OCI-LY7 (cell line): Measurements from ENCODE around the gene PALD1. TPM values are rescaled to one million over a fixed set of nuclear protein-coding genes. Genes with fewer than 3 reads are reported as not detected.

Source experiments
- BruUV-seq: library from RNA; stranded (reverse); fragments of 400-500 nt; replicated peaks from 2 replicates; lab custom pipeline; 2021; lab: Mats Ljungman, UMichigan
- CTCF ChIA-PET: fragments of 300-600 bp; sonication (Branson Sonifier 250); formaldehyde crosslinking; loops from one replicate; lab custom pipeline; 2022; ENCODE audit warnings: antibody characterized with exemption; ENCODE audit not compliant: unreplicated experiment; lab: Charles Lee
- POLR2A ChIA-PET: fragments of 300-600 bp; sonication (Branson Sonifier 250); formaldehyde crosslinking; loops from one replicate; lab custom pipeline; 2022; ENCODE audit warnings: antibody characterized with exemption; lab: Charles Lee
- DNase-seq: peaks from one replicate; pipeline ENCODE4 v3.0.0-alpha.2; 2015; ENCODE audit warnings: low spot score
- H2AFZ ChIP-seq: fragments of 200-600 bp; sonication (generic), shearing (Covaris generic); 2 replicates; pipeline ENCODE4 v1.6.1; 2014; ENCODE audit warnings: mild to moderate bottlenecking, antibody characterized with exemption, low read length, moderate library complexity
- H3K27ac ChIP-seq: fragments of 200-600 bp; sonication (generic); 2 replicates; pipeline ENCODE4 v1.5.1; 2014; ENCODE audit warnings: mixed run types, low read depth, mild to moderate bottlenecking, moderate library complexity, low read length, inconsistent platforms; ENCODE audit not compliant: poor library complexity, severe bottlenecking
- H3K36me3 ChIP-seq: fragments of 200-600 bp; sonication (generic); 2 replicates; pipeline ENCODE4 v1.6.1; 2014; ENCODE audit warnings: mild to moderate bottlenecking, antibody characterized with exemption, low read length, moderate library complexity, mixed read lengths; ENCODE audit not compliant: insufficient read depth
- H3K4me1 ChIP-seq: fragments of 200-600 bp; sonication (generic); 2 replicates; pipeline ENCODE4 v1.5.1; 2014; ENCODE audit warnings: mild to moderate bottlenecking, low read length; ENCODE audit not compliant: insufficient read depth, poor library complexity, severe bottlenecking
- H3K4me2 ChIP-seq: fragments of 200-600 bp; sonication (generic); 2 replicates; pipeline ENCODE4 v1.6.1; 2014; ENCODE audit warnings: mild to moderate bottlenecking, low read length
- H3K4me3 ChIP-seq: fragments of 200-600 bp; sonication (generic); 2 replicates; pipeline ENCODE4 v1.5.1; 2014; ENCODE audit warnings: mild to moderate bottlenecking, low read depth, low read length; ENCODE audit not compliant: poor library complexity, severe bottlenecking
- H3K79me2 ChIP-seq: fragments of 200-600 bp; sonication (generic); 2 replicates; pipeline ENCODE4 v1.6.1; 2016; ENCODE audit warnings: low read depth, mild to moderate bottlenecking, low read length, moderate library complexity, mixed read lengths; ENCODE audit not compliant: insufficient read depth
- H3K9me2 ChIP-seq: fragments of 200-600 bp; sonication (generic); 2 replicates; pipeline ENCODE4 v1.6.1; 2016; ENCODE audit warnings: mild to moderate bottlenecking, low read length, mixed read lengths; ENCODE audit not compliant: insufficient read depth
- H3K9me3 ChIP-seq: fragments of 200-600 bp; sonication (generic); 2 replicates; pipeline ENCODE4 v1.6.1; 2014; ENCODE audit warnings: mild to moderate bottlenecking, mixed run types, low read length, mixed read lengths
- H4K20me1 ChIP-seq: fragments of 200-600 bp; sonication (generic); 2 replicates; pipeline ENCODE4 v1.6.1; 2014; ENCODE audit warnings: mild to moderate bottlenecking, antibody characterized with exemption, low read length, moderate library complexity, mixed read lengths; ENCODE audit not compliant: insufficient read depth
- EZH2phosphoT487 ChIP-seq: fragments of 200-600 bp; sonication (generic); IDR thresholded peaks from 2 replicates; pipeline ENCODE4 v1.6.1; 2018; ENCODE audit warnings: low read depth, borderline replicate concordance, mild to moderate bottlenecking, mixed run types, antibody characterized with exemption, low read length, moderate library complexity, mixed read lengths
- intact Hi-C: fragments of 100-400 bp; cut with micrococcal nuclease; formaldehyde crosslinking; loops from one replicate; pipeline ENCODE4 v1.10.0; 2022; ENCODE audit not compliant: unreplicated experiment
- total RNA-seq, 2 experiments: library from RNA; depleted of rRNA in 1 of 2; stranded (reverse); fragments of >200 nt in 1 of 2; shearing (Covaris generic) in 1 of 2; gene quantifications; 2 replicates each; pipeline ENCODE4 v1.2.3, GENCODE V29; 2014 to 2022
- TF ChIP-seq, protein P1 (sequence below): fragments of 200-600 bp; sonication (generic); conservative IDR thresholded peaks from 2 replicates; pipeline ENCODE4 v1.5.1; 2014; ENCODE audit warnings: mild to moderate bottlenecking, antibody characterized with exemption, low read length, moderate library complexity, mixed read lengths

The PALD1 gene
- total RNA-seq, 2 experiments from 2014 or later: 52.7 to 66.7 TPM

DNA sequence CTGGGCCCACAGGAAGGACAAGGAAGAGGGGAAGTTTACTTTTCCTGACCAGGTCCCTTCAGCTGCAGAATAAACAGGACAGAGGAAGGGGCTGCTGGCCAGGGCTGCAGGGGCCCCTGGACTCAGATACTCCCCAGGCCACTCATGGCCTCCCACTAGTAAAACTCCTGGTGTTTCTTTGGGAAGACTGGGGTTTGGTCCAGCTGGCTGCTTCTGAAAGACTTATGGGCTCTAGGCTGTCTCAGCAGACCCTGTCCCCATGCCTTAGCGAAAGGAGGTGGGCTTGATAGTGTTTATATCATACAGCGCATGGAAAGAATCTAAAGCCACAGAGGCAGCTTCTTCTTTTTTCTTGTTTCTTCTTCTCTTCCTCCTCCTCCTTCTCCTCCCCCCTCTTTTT lies 56.4 kb downstream of the PALD1 start:
- Histone ChIP-seq H3K27ac (no peak overlapping the region), H3K4me3 (no peak overlapping the region), H3K4me2 (no peak overlapping the region), H3K4me1 (peaks cover 1% of the 10 kb centered on the region), H3K36me3 (peaks cover 91% of the 10 kb centered on the region), H3K9me2 (no peaks in the 10 kb centered on the region), H3K79me2 (no peaks in the 10 kb centered on the region), H3K9me3 (no peaks in the 10 kb centered on the region), H4K20me1 (no peaks in the 10 kb centered on the region), H2AFZ (no peak overlapping the region)
- BruUV-seq: no TSS peak
- intact Hi-C loops: no loop called here
- ChIA-PET CTCF (no interaction called here), POLR2A (no interaction called here)
- no peak for DNase-seq
- no peak for TF ChIP-seq EZH2phosphoT487
- TF ChIP-seq, protein P1, sequence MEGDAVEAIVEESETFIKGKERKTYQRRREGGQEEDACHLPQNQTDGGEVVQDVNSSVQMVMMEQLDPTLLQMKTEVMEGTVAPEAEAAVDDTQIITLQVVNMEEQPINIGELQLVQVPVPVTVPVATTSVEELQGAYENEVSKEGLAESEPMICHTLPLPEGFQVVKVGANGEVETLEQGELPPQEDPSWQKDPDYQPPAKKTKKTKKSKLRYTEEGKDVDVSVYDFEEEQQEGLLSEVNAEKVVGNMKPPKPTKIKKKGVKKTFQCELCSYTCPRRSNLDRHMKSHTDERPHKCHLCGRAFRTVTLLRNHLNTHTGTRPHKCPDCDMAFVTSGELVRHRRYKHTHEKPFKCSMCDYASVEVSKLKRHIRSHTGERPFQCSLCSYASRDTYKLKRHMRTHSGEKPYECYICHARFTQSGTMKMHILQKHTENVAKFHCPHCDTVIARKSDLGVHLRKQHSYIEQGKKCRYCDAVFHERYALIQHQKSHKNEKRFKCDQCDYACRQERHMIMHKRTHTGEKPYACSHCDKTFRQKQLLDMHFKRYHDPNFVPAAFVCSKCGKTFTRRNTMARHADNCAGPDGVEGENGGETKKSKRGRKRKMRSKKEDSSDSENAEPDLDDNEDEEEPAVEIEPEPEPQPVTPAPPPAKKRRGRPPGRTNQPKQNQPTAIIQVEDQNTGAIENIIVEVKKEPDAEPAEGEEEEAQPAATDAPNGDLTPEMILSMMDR: no peak

DNA sequence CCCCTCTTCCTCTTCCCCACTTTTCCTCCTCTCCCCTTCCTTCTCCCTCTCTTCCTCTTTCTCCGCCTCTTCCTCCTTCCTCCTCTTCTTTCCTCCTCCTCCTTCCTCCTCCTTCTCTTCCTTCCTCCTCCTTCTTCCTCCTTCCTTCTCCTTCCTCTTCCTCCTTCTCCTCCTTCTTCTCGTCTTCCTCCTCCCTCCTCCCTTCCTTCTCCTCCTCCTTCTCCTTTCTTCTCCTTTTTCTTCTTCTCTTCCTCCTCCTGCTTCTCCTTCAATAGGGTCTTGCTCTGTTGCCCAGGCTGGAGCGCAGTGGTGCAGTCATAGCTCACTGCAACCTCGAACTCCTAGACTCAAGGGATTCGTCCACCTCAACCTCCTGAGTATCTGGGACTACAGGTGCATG lies 56.9 kb downstream of the PALD1 start:
- intact Hi-C loops: no loop called here
- CTCF ChIA-PET: no interaction called here

DNA sequence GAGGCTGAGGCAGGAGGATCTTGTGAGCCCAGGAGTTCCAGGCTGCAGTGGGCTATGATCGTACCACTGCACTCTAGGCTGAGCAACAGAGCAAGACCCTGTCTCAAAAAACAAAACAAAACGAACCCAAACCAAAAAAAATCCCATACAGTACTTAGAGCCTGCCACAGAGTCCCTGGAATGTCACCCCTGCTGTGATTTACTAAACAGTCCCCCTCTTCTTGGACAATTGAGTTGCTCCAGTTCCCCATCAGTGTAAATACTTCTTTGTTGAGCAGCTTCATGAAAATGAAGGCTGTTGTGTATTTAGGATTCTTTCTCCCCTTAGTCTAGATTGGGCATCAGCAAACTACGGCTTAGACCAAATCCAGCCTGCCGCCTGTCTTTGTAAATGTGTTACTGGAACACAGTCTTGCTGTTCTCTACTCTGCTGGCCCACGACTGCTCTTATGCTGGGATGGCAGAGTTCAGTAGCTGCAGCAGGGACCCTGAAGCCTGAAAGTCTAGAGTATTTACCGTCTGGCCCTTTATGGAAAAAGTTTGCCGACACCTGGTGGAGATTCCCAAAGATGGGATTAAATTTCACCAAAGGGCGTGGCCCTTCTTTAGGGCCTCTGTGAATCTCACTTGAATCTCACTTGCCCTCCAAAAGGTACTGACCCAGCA lies 57.8 kb downstream of the PALD1 start:
- Histone ChIP-seq H3K79me2 (no peaks in the 10 kb centered on the region), H3K27ac (no peak overlapping the region), H3K36me3 (peaks cover 91% of the 10 kb centered on the region), H3K4me2 (no peak overlapping the region), H3K4me3 (no peak overlapping the region), H3K9me3 (no peaks in the 10 kb centered on the region), H2AFZ (no peak overlapping the region), H3K9me2 (no peaks in the 10 kb centered on the region), H4K20me1 (no peaks in the 10 kb centered on the region), H3K4me1 (peaks cover 13% of the 10 kb centered on the region)
- DNase-seq: no peak
- POLR2A ChIA-PET: interaction anchor here (0.7 kb wide), 2 partner anchors 46 to 80 kb away, joined by 3 read pairs; no protein-coding TSS in a partner anchor
- CTCF ChIA-PET: interaction anchor here (0.6 to 1.0 kb wide), 2 partner anchors 13 to 56 kb away, joined by 3 read pairs; no protein-coding TSS in a partner anchor
- TF ChIP-seq EZH2phosphoT487: no peak
- TF ChIP-seq, protein P1: no peak
- intact Hi-C loops: no loop called here
- no TSS peak for BruUV-seq

More for the DNA sequence above, 56.9 kb downstream of the PALD1 start:
- no peak for TF ChIP-seq EZH2phosphoT487
- TF ChIP-seq, protein P1: no peak
- Histone ChIP-seq H3K4me1 (peaks cover 6% of the 10 kb centered on the region), H4K20me1 (no peaks in the 10 kb centered on the region), H3K27ac (no peak overlapping the region), H3K9me2 (no peaks in the 10 kb centered on the region), H3K79me2 (no peaks in the 10 kb centered on the region), H2AFZ (no peak overlapping the region), H3K4me3 (no peak overlapping the region), H3K36me3 (peaks cover 91% of the 10 kb centered on the region), H3K4me2 (no peak overlapping the region), H3K9me3 (no peaks in the 10 kb centered on the region)
- POLR2A ChIA-PET: no interaction called here
- no TSS peak for BruUV-seq
- no peak for DNase-seq
